Tibial nerve (tissue), 4 donors: ENCODE results near the gene CARS2.

Experiments used
- CTCF ChIP-seq, 5 experiments: fragments of 200-600 bp in 3 of 5; fragments of 450-650 bp in 2 of 5; sonication (generic) in 3 of 5; IDR thresholded peaks; one replicate each; pipeline ENCODE4 v1.5.1; 2016 to 2019; ENCODE audit warnings: antibody characterized with exemption in 5 of 5, mild to moderate bottlenecking in 3 of 5, moderate library complexity in 2 of 5
- EP300 ChIP-seq, 2 donors: sonication (generic); formaldehyde crosslinking; IDR thresholded peaks; one replicate each; pipeline ENCODE4 v1.6.1; 2017; ENCODE audit warnings: antibody characterized with exemption in 2 of 2, mild to moderate bottlenecking in 1 of 2
- POLR2A ChIP-seq, 2 donors: fragments of 450-650 bp; IDR thresholded peaks; one replicate each; pipeline ENCODE4 v1.6.1; 2017; ENCODE audit warnings: antibody characterized with exemption in 2 of 2, mild to moderate bottlenecking in 2 of 2, moderate library complexity in 2 of 2

- TF ChIP-seq POLR2A (IDR thresholded peaks at IDR 0.05) (no peak), CTCF (IDR thresholded peaks at IDR 0.05) (no peak), EP300 (IDR thresholded peaks at IDR 0.05) (no peak)
Measured at GRCh38 chr13:110615005-110615321, 91.0 kb downstream of the CARS2 start.
